HUES64 (cell line): ENCODE measurements around the gene CCS.
"Not testable (repeated sequence)": the region's sequence is repeated elsewhere in the genome, so short reads cannot be mapped to it uniquely, and the experiment has no call there.

Experiments
- H3K27ac ChIP-seq: 2 replicates; pipeline ENCODE4 v1.7.0; 2013; ENCODE audit warnings: low read depth, low read length, inconsistent platforms
- H3K27me3 ChIP-seq: 2 replicates; pipeline ENCODE4 v1.6.1; 2013; ENCODE audit warnings: mild to moderate bottlenecking, low read length; ENCODE audit not compliant: insufficient read depth
- H3K36me3 ChIP-seq: 2 replicates; pipeline ENCODE4 v1.6.1; 2013; ENCODE audit warnings: mild to moderate bottlenecking, low read length; ENCODE audit not compliant: insufficient read depth
- H3K4me1 ChIP-seq: 2 replicates; pipeline ENCODE4 v1.6.1; 2013; ENCODE audit warnings: mild to moderate bottlenecking, low read length, moderate library complexity; ENCODE audit not compliant: insufficient read depth
- H3K4me3 ChIP-seq: 2 replicates; pipeline ENCODE4 v1.5.1; 2013; ENCODE audit warnings: mild to moderate bottlenecking, low read length, moderate library complexity
- H3K9ac ChIP-seq: 2 replicates; pipeline ENCODE4 v1.6.1; 2013; ENCODE audit warnings: mild to moderate bottlenecking, low read depth, low read length
- H3K9me3 ChIP-seq: 2 replicates; pipeline ENCODE4 v1.6.1; 2013; ENCODE audit warnings: low read depth, low read length; ENCODE audit not compliant: insufficient read depth
- WGBS: fragments of 150-250, 120-280 bp; methylation state at CpG from one replicate; pipeline ENCODE4 v1.1.7; 2013; ENCODE audit warnings: missing lambda C conversion rate; 5-methylcytosine and 5-hydroxymethylcytosine counted together

The CCS gene

DNA sequence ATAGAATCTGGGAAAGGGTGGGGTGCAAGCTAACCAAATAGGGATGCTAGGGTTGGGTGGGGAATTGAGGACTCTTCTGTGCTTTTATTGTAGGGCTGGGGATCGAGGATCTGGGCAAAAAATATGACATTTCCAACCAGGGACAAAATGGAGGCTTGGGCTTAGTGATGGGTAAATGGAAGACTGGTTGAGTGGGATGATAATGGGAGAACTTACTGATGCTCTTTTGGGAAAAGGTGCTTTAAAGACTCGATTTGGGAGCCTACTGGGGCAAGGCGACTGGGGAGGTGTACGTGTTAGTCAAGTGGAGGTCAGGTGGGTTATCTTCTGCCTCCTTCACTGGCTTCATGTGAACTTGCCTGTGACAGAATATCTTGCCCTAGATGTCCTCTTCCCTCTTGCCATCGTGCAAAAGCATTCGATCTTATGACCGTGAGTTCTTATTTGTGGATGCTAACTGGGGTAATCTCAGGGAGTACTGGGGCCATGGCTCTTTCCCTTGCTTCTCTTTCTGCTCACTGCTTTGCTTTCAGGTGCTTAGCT is 35.1 kb downstream of the CCS start:
- H3K27ac ChIP-seq, result no peak overlapping the region
- no peak overlapping the region for H3K9ac ChIP-seq
- no peaks in the 10 kb centered on the region for H3K27me3 ChIP-seq
- no peak overlapping the region for H3K4me3 ChIP-seq
- 94% methylated on average over 7 of the region's 7 CpGs for WGBS
- H3K9me3 ChIP-seq, result no peaks in the 10 kb centered on the region
- peaks cover 91% of the 10 kb centered on the region for H3K36me3 ChIP-seq
- H3K4me1 ChIP-seq, result no peaks in the 10 kb centered on the region

DNA sequence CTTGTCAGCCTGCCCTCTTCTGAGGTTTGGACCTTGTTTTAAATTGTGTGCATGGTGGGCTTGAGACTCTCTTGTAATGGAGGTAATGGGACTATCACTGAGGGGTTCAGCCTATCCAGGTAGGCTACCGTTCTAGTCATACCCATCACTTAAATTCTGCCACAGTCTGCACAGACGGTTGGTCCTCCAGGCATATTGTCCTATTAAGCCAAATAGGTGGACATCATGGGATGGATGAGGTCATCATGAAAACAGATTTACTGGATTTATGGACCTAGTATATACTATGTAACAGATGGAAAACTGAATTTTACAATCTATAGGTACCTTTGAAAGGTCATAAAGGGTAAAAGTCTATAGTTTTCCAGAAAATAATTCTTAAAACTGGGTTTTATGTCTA is 36.4 kb downstream of the CCS start:
- Histone ChIP-seq H3K27ac (no peak overlapping the region), H3K9me3 (no peaks in the 10 kb centered on the region), H3K36me3 (peaks cover 88% of the 10 kb centered on the region), H3K4me1 (no peaks in the 10 kb centered on the region), H3K9ac (no peak overlapping the region), H3K27me3 (no peaks in the 10 kb centered on the region), H3K4me3 (no peak overlapping the region)
- WGBS, result 100% methylated on average over 2 of the region's 2 CpGs

DNA sequence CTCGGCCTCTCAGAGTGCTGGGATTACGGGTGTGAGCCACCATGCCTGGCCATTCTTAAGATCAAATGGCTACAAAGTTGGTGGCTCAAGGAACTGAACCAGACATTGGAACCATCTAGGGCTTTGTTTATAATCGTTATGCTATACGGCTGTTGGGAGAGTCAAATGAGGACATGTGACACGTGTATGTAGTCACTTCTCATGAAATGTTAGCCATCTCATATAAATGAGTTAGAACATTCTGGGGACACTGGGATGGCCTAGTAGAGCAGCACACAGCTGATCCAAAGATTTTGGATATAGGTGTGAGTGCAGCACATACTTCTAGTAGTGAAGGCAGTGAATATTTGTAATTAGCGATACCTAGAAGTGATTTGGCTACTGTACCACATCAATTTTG is 38.9 kb downstream of the CCS start:
- Histone ChIP-seq H3K27ac (no peak overlapping the region), H3K36me3 (peaks cover 73% of the 10 kb centered on the region), H3K4me3 (no peak overlapping the region), H3K9me3 (no peaks in the 10 kb centered on the region), H3K4me1 (no peaks in the 10 kb centered on the region), H3K27me3 (no peaks in the 10 kb centered on the region), H3K9ac (no peak overlapping the region)
- 96% methylated on average over 6 of the region's 6 CpGs for WGBS

DNA sequence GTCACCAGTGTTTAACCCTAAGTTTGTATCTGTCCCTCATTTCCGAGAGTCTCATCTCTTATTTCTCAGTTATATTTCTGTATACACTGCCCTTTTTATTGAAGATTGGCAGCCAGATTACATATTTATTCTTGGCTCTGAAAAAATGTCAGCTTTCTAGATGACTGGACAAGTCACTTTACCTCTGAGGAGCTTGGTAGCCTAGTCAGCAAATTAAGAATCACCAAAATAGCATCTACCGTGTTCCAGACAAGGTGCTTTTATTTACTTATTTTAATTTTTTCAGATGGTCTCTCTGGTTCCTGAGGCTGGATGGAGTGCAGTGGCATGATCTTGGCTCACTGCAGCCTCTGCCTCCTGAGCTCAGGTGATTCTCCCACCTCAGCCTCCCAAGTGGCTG is 40.0 kb downstream of the CCS start:
- peaks cover 7% of the 10 kb centered on the region; the same call in 1 of the 2 replicates for H3K4me1 ChIP-seq
- no peaks in the 10 kb centered on the region for H3K9me3 ChIP-seq
- H3K4me3 ChIP-seq, result no peak overlapping the region
- no peaks in the 10 kb centered on the region for H3K27me3 ChIP-seq
- no peak overlapping the region for H3K27ac ChIP-seq
- no peak overlapping the region for H3K9ac ChIP-seq
- peaks cover 63% of the 10 kb centered on the region for H3K36me3 ChIP-seq
- WGBS, result 90% methylated on average over 2 of the region's 2 CpGs

DNA sequence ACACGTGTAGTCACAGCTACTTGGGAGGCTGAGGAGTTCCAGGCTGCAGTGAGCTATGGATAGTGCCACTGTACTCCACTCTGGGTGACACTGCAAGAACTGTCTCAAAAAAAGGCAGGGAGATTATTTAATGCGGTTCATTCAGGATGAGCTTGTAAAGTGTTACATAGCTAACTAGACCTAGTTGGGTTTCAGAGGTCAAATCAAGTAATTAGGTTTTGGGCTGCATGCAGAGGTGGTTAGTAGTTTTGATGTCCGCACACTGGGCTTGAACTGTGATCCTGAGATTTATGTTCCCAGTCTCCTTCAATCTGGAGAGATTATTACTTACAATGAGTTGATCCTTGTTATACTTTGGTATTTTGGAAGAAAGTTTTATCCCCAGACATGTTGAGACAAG is 43.4 kb downstream of the CCS start:
- Histone ChIP-seq H3K27me3 (no peaks in the 10 kb centered on the region), H3K4me1 (peaks cover 24% of the 10 kb centered on the region), H3K4me3 (no peak overlapping the region), H3K36me3 (peaks cover 51% of the 10 kb centered on the region), H3K9ac (no peak overlapping the region), H3K27ac (peak overlapping the region; percentile 17; the same call in 1 of the 2 replicates), H3K9me3 (no peaks in the 10 kb centered on the region)
- 88% methylated on average over 3 of the region's 3 CpGs for WGBS

DNA sequence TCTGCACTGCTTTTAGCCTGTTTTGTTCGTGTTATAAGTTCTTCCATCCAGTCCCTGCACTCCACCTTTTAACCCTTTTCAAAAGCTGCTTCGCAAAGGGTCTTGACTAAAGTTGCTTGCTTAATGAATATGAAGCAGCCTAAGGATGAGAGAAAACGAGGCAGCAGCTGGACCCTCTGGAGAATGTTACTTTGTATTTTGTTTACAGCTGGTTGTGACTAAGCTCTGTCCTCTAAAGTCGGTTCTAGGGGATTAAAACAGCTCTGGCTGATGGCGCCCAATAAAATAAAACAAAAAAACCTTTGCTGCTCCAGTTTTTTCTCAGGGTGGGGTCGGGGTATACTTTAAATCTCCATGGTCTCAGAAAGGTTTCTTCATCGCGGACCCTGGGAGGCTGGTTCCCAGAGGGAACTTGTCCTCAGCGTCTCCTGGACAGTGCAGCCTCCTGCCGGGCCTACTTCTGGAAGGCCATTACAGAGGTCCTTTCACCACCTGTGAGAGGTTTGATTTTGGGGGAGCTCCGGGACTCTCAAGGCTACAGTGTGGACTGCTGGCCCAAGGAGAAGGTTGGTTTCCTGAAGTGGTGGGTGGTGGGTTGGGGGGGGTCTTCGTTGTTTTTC is 44.7 kb downstream of the CCS start:
- peak overlapping the region; percentile 75 for H3K4me3 ChIP-seq
- H3K27me3 ChIP-seq, result no peaks in the 10 kb centered on the region
- peak overlapping the region; percentile 85 for H3K27ac ChIP-seq
- no peaks in the 10 kb centered on the region for H3K9me3 ChIP-seq
- peaks cover 55% of the 10 kb centered on the region for H3K36me3 ChIP-seq
- WGBS, result 51% methylated on average over 12 of the region's 12 CpGs
- peak overlapping the region; percentile 84 for H3K9ac ChIP-seq
- peaks cover 35% of the 10 kb centered on the region for H3K4me1 ChIP-seq

DNA sequence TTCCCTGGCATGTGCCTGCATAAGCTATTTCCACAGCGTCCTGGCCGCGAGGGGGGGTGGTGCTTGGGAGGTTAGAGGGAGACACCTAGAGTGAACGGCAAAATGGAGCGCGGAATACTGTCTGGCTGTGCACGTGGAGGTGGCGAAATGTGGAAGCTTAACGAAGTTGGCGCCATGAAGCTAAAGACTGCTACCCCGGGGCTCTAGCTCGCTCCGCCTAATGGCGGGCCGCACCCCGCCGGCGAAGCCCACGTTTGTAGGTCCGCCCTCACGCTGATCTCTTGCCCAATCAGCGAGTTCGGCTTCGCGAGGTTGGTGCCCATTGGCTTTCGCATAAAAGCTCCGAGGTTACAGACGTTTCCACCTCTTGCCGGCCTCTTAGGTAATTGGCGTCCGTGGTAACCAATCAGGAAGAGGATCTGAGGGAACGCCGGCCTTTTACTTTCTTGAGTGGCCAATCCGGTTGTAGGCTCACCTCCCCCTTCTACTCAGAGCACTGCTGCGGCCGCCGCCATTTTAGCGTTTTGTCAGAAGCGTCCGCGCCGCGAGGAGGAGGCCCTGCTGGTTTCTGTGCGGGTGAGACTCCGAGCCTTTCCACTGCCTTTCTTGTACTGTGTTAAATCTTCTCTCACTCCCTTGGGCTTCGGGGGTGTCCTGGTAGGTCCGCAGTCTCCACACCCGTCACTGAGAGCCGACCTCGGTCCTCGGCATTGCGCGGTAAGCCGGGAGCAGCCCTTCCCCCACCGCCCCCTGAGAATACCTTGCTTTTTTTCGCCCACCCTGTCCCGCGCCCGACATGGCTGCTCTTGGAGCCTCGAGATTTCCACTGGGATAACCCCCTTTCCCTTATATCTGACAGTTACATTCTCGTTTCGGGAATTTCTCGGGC is 45.4 kb downstream of the CCS start, which contains the start of gene RBM4:
Gene RBM4, plus strand, starts transcription at position 527 of the 889 bp plus-strand sequence. CDS start 1,009 bp downstream, outside the sequence.
- peaks cover 55% of the 10 kb centered on the region for H3K36me3 ChIP-seq
- H3K27me3 ChIP-seq, result no peaks in the 10 kb centered on the region
- no peaks in the 10 kb centered on the region for H3K9me3 ChIP-seq
- peak within 1 kb of the TSS; percentile 98 for H3K9ac ChIP-seq
- H3K4me3 ChIP-seq, result peak within 1 kb of the TSS; percentile 75
- H3K27ac ChIP-seq, result peak within 1 kb of the TSS; percentile 90
- under 1% methylated on average over 63 of the region's 63 CpGs for WGBS
- H3K4me1 ChIP-seq, result peaks cover 42% of the 10 kb centered on the region

DNA sequence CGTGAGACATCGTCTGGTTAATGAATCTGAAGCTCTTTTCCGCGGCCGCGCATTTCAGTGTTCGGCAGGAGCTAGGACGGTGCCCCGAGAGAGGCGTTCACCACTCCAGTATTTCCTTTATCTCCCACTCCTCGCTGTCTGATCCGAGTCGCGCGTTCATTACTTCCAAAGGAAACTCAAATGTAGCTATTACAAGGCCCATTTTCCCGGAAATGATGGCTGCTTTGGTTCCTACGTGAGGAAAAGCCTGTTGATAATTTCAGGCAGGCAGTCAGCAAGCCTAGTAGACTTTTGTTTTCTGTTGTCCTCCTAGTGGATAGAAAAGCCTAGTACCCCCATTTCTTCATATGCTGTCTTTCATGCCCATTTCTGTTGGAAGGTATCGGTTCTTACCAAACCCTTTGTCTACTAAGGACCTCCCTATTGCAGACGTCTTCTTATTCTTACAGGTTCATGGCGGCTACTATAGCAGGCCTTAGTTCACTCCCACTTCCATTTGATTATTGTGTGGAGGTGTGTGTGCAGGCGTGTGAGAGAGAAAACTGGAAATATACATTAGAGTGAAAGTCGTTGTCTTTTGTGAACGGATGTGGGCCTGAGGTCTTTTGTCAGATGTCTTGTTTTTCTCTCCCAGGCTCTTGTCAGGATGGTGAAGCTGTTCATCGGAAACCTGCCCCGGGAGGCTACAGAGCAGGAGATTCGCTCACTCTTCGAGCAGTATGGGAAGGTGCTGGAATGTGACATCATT is 46.3 kb downstream of the CCS start:
- peak overlapping the region; percentile 75 for H3K4me3 ChIP-seq
- H3K27me3 ChIP-seq, result no peaks in the 10 kb centered on the region
- no peaks in the 10 kb centered on the region for H3K9me3 ChIP-seq
- WGBS, result 10% methylated on average over 25 of the region's 27 CpGs
- H3K27ac ChIP-seq, result peak overlapping the region; percentile 90
- H3K36me3 ChIP-seq, result peaks cover 58% of the 10 kb centered on the region
- H3K9ac ChIP-seq, result peak overlapping the region; percentile 98
- H3K4me1 ChIP-seq, result peaks cover 43% of the 10 kb centered on the region

DNA sequence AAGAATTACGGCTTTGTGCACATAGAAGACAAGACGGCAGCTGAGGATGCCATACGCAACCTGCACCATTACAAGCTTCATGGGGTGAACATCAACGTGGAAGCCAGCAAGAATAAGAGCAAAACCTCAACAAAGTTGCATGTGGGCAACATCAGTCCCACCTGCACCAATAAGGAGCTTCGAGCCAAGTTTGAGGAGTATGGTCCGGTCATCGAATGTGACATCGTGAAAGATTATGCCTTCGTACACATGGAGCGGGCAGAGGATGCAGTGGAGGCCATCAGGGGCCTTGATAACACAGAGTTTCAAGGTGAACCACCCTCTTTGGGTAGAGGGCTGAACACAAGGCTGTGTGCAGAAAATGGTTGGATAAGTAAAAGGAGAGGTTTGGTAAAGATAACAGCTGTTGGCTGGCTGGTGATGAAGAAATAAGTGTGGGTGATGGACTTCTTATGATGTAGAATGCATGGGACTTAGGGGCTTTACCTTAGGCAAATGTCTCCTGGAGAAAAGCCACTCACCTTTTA is 46.9 kb downstream of the CCS start:
- Histone ChIP-seq H3K4me1 (peaks cover 43% of the 10 kb centered on the region), H3K9ac (peak overlapping the region; percentile 98; the same call in 1 of the 2 replicates), H3K36me3 (peaks cover 58% of the 10 kb centered on the region), H3K4me3 (peak overlapping the region; percentile 75)
- 81% methylated on average over 7 of the region's 10 CpGs for WGBS
- not testable (repeated sequence) for H3K27me3 ChIP-seq, H3K27ac ChIP-seq, H3K9me3 ChIP-seq

DNA sequence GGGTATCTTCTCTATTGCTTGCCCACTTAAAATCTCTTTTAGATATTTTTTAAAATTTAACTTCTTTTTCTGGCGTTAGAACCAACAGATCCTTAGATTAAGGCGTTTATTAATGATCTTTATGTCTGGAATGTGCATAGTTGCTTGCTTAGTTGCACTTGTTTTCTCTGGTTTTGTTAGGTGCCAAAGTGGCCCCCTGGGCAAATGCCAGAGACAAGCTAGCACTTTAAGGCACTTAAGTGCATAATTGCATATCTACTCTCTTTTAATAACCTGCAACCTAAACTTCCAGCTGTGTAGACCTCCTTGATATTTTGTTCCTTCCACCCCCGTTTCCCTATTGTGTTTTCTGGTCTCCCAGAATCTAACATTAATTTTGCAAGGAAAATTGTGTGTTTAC is 48.8 kb downstream of the CCS start:
- Histone ChIP-seq H3K4me3 (peak overlapping the region; percentile 75), H3K4me1 (peaks cover 43% of the 10 kb centered on the region), H3K27ac (no peak overlapping the region), H3K9ac (peak overlapping the region; percentile 20; the same call in 1 of the 2 replicates), H3K27me3 (no peaks in the 10 kb centered on the region), H3K36me3 (peaks cover 72% of the 10 kb centered on the region), H3K9me3 (no peaks in the 10 kb centered on the region)
- 79% methylated on average over 3 of the region's 3 CpGs for WGBS
